IMR-90 (cell line): ENCODE results near the gene SV2C. TPM values are rescaled to one million over a fixed set of nuclear protein-coding genes. Genes with fewer than 3 reads are reported as not detected.

Source experiments
- ATAC-seq: fragments of 200-7000 bp; cut with Tn5 transposase; 2 replicates; pipeline ENCODE4 v1.9.1; 2020; ENCODE audit warnings: low read depth, mild to moderate bottlenecking, moderate library complexity
- BruUV-seq: library from RNA; stranded (reverse); fragments of 400-500 nt; replicated peaks from 2 replicates; lab custom pipeline; 2021; lab: Mats Ljungman, UMichigan
- CTCF ChIA-PET: fragments of 300-600 bp; formaldehyde crosslinking; extraction: SDS; loops from one replicate; lab custom pipeline; 2021; ENCODE audit warnings: antibody characterized with exemption; lab: Yijun Ruan, JAX
- POLR2A ChIA-PET: fragments of 300-600 bp; sonication (Branson Sonifier 250); formaldehyde crosslinking; loops from one replicate; lab custom pipeline; 2022; ENCODE audit warnings: antibody characterized with exemption; ENCODE audit not compliant: unreplicated experiment; lab: Charles Lee
- DNase-seq: peaks from one replicate; pipeline ENCODE4 v3.0.0; 2013
- H2AFZ ChIP-seq: replicated peaks from 2 replicates; pipeline ENCODE3; 2013; ENCODE audit warnings: low read length, mild to moderate bottlenecking; ENCODE audit not compliant: poor library complexity
- H2AK5ac ChIP-seq: 2 replicates; pipeline ENCODE4 v1.6.1; 2013; ENCODE audit warnings: low read depth, low read length, inconsistent platforms
- H2AK9ac ChIP-seq: replicated peaks from 2 replicates; pipeline ENCODE3; 2013; ENCODE audit warnings: mild to moderate bottlenecking, low read depth, low read length, moderate library complexity; ENCODE audit not compliant: poor library complexity
- H2BK120ac ChIP-seq: 2 replicates; pipeline ENCODE4 v1.6.1; 2013; ENCODE audit warnings: low read depth, low read length, inconsistent platforms
- H2BK15ac ChIP-seq: 3 replicates; pipeline ENCODE4 v1.6.1; 2013; ENCODE audit warnings: low read depth, low read length, inconsistent platforms
- H2BK20ac ChIP-seq: 2 replicates; pipeline ENCODE4 v1.6.1; 2013; ENCODE audit warnings: low read depth, mild to moderate bottlenecking, inconsistent platforms, low read length, moderate library complexity
- H2BK5ac ChIP-seq: 2 replicates; pipeline ENCODE4 v1.6.1; 2013; ENCODE audit warnings: mild to moderate bottlenecking, low read depth, low read length, inconsistent platforms; ENCODE audit not compliant: poor library complexity, severe bottlenecking
- H3K14ac ChIP-seq: replicated peaks from 2 replicates; pipeline ENCODE4 v1.6.1; 2013; ENCODE audit warnings: low read depth, low read length, inconsistent platforms
- H3K18ac ChIP-seq: 2 replicates; pipeline ENCODE4 v1.6.1; 2013; ENCODE audit warnings: low read depth, low read length, control low read depth
- H3K23ac ChIP-seq: 2 replicates; pipeline ENCODE4 v1.6.1; 2013; ENCODE audit warnings: low read depth, low read length, inconsistent platforms
- H3K27ac ChIP-seq: 2 replicates; pipeline ENCODE4 v1.5.1; 2013; ENCODE audit warnings: mild to moderate bottlenecking, control low read depth, low read length; ENCODE audit not compliant: insufficient read depth
- H3K27me3 ChIP-seq: 2 replicates; pipeline ENCODE4 v1.6.1; 2013; ENCODE audit warnings: low read length; ENCODE audit not compliant: control insufficient read depth, insufficient read depth
- H3K36me3 ChIP-seq: 2 replicates; pipeline ENCODE4 v1.6.1; 2013; ENCODE audit warnings: low read length, mixed read lengths; ENCODE audit not compliant: control insufficient read depth, insufficient read depth
- H3K4ac ChIP-seq: 2 replicates; pipeline ENCODE4 v1.6.1; 2013; ENCODE audit warnings: low read depth, low read length, inconsistent platforms
- H3K4me1 ChIP-seq: 2 replicates; pipeline ENCODE4 v1.6.1; 2013; ENCODE audit warnings: low read length, mixed read lengths; ENCODE audit not compliant: control insufficient read depth, insufficient read depth
- H3K4me2 ChIP-seq: 2 replicates; pipeline ENCODE4 v1.6.1; 2013; ENCODE audit warnings: low read depth, mild to moderate bottlenecking, control low read depth, low read length, moderate library complexity
- H3K4me3 ChIP-seq: 2 replicates; pipeline ENCODE4 v1.5.1; 2013; ENCODE audit warnings: low read depth, mild to moderate bottlenecking, control low read depth, low read length, moderate library complexity; ENCODE audit not compliant: insufficient read depth
- H3K56ac ChIP-seq: 2 replicates; pipeline ENCODE4 v1.6.1; 2013; ENCODE audit warnings: low read length, inconsistent platforms; ENCODE audit not compliant: insufficient read depth; ENCODE audit errors: extremely low read depth
- H3K79me1 ChIP-seq, 2 experiments: 2 replicates each; pipeline ENCODE4 v1.6.1; 2013; ENCODE audit warnings: low read length in 2 of 2, inconsistent platforms in 1 of 2, low read depth in 1 of 2
- H3K9ac ChIP-seq: 2 replicates; pipeline ENCODE4 v1.6.1; 2013; ENCODE audit warnings: low read depth, low read length, control low read depth
- H3K9me1 ChIP-seq: 2 replicates; pipeline ENCODE4 v1.6.1; 2013; ENCODE audit warnings: low read length, inconsistent platforms; ENCODE audit not compliant: insufficient read depth
- H3K9me3 ChIP-seq: 2 replicates; pipeline ENCODE4 v1.6.1; 2013; ENCODE audit warnings: low read length; ENCODE audit not compliant: control insufficient read depth, insufficient read depth
- H4K20me1 ChIP-seq: 2 replicates; pipeline ENCODE4 v1.6.1; 2013; ENCODE audit warnings: low read length, inconsistent platforms; ENCODE audit not compliant: insufficient read depth
- H4K5ac ChIP-seq: 2 replicates; pipeline ENCODE4 v1.6.1; 2013; ENCODE audit warnings: mild to moderate bottlenecking, low read depth, low read length, control low read depth
- H4K8ac ChIP-seq, 2 experiments: 2 replicates each; pipeline ENCODE4 v1.6.1; 2013; ENCODE audit warnings: low read depth in 2 of 2, low read length in 2 of 2, control low read depth in 1 of 2, inconsistent platforms in 1 of 2
- H4K91ac ChIP-seq: 2 replicates; pipeline ENCODE4 v1.6.1; 2013; ENCODE audit warnings: low read depth, low read length, inconsistent platforms; ENCODE audit not compliant: insufficient read depth
- BHLHE40 ChIP-seq: fragments of 150-350 bp; IDR thresholded peaks from 2 replicates; pipeline ENCODE4 v1.6.1; 2016; ENCODE audit warnings: mild to moderate bottlenecking, low read depth, low read length
- FOS ChIP-seq: fragments of 150-350 bp; IDR thresholded peaks from 2 replicates; pipeline ENCODE4 v1.6.1; 2016; ENCODE audit warnings: low read depth, low read length
- MAFK ChIP-seq: IDR thresholded peaks from 2 replicates; pipeline ENCODE4 v1.6.1; 2012; ENCODE audit warnings: low read depth, low read length, improper control_type of control experiment
- MXI1 ChIP-seq: IDR thresholded peaks from 2 replicates; pipeline ENCODE4 v1.6.1; 2012; ENCODE audit warnings: low read depth, mild to moderate bottlenecking, low read length, moderate library complexity, borderline replicate concordance
- POLR2A ChIP-seq: IDR thresholded peaks from 2 replicates; pipeline ENCODE4 v1.6.1; 2012; ENCODE audit warnings: mild to moderate bottlenecking, low read depth, low read length
- SMC3 ChIP-seq: fragments of 150-350 bp; IDR thresholded peaks from 2 replicates; pipeline ENCODE4 v1.6.1; 2016; ENCODE audit warnings: low read depth, mild to moderate bottlenecking, antibody characterized with exemption, low read length, moderate library complexity
- WGBS, 2 experiments: methylation state at CpG; one replicate each; pipeline versions ENCODE4 v1.1.5 to v1.1.7; 2013; ENCODE audit warnings: missing lambda C conversion rate in 2 of 2; ENCODE audit not compliant: insufficient read length in 1 of 2; ENCODE audit errors: extremely low coverage in 2 of 2; 5-methylcytosine and 5-hydroxymethylcytosine counted together
- dilution Hi-C: fragments of 300-500 bp; cut with HindIII; formaldehyde crosslinking; loops from one replicate; pipeline ENCODE4 v1.14.3; 2018; ENCODE audit warnings: low sequenced_read_pairs; ENCODE audit not compliant: unreplicated experiment
- in situ Hi-C: fragments of 300-500 bp; cut with MboI; formaldehyde crosslinking; loops from 3 replicates; pipeline ENCODE4 v1.14.3; 2019; ENCODE audit warnings: low sequenced_read_pairs, inconsistent platforms, mixed read lengths
- intact Hi-C: fragments of 100-400 bp; cut with micrococcal nuclease; formaldehyde crosslinking; loops from 2 replicates; pipeline ENCODE4 v1.10.0; 2022
- polyA plus RNA-seq, 3 experiments: library from polyadenylated mRNA; depleted of rRNA; stranded (reverse); fragments of >200 nt; gene quantifications; 2 replicates each; pipeline ENCODE4 v1.2.3, GENCODE V29; 2012; ENCODE audit warnings: low replicate concordance in 1 of 3
- total RNA-seq: library from RNA; depleted of rRNA; stranded (reverse); fragments of >200 nt; gene quantifications from 2 replicates; pipeline ENCODE4 v1.2.3, GENCODE V29; 2012
- TF ChIP-seq, protein P1 (sequence below): fragments of 150-350 bp; IDR thresholded peaks from 2 replicates; pipeline ENCODE4 v1.6.1; 2016; ENCODE audit warnings: low read depth, mild to moderate bottlenecking, low read length, moderate library complexity, borderline replicate concordance

SV2C gene
- total and polyA plus RNA-seq, 2 of the 4 experiments (the other 2 are of a cell fraction), result not detected

- Histone ChIP-seq H3K4me1 (no peaks in the 10 kb centered on the region), H2AK5ac (no peak overlapping the region), H2BK5ac (no peak overlapping the region), H3K27ac (no peak overlapping the region), H3K79me1 (no peaks in the 10 kb centered on the region), H4K8ac (no peak overlapping the region), H3K14ac (no peak overlapping the region), H3K4me3 (no peak overlapping the region), H3K23ac (no peak overlapping the region), H3K4ac (no peak overlapping the region), H3K4me2 (no peak overlapping the region), H2AK9ac (no peak overlapping the region), H2AFZ (no peak overlapping the region), H4K20me1 (no peaks in the 10 kb centered on the region), H3K9me3 (no peaks in the 10 kb centered on the region), H2BK20ac (no peak overlapping the region), H3K36me3 (no peaks in the 10 kb centered on the region), H3K56ac (no peak overlapping the region), H3K9me1 (no peaks in the 10 kb centered on the region), H2BK15ac (no peak overlapping the region), H2BK120ac (no peak overlapping the region), H4K91ac (no peak overlapping the region), H4K5ac (no peak overlapping the region), H3K9ac (no peak overlapping the region), H3K18ac (no peak overlapping the region), H3K27me3 (no peaks in the 10 kb centered on the region)
- ChIA-PET POLR2A (no interaction called here), CTCF (interaction anchor here (0.6 kb wide), 2 partner anchors 21 to 44 kb away, joined by 3 to 4 read pairs; no protein-coding TSS in a partner anchor)
- no peak for DNase-seq
- ATAC-seq, result no peak
- BruUV-seq, result no TSS peak
- WGBS, 2 experiments, result 49% methylated on average over 3 of the region's 8 CpGs; no CpG with 5 or more reads in 1 of the 2 experiments
- intact Hi-C loops (no loop called here), in situ Hi-C loops (no loop called here), dilution Hi-C loops (no loop called here)
- TF ChIP-seq BHLHE40 (no peak), SMC3 (no peak), MAFK (no peak), POLR2A (no peak), FOS (no peak), MXI1 (no peak)
- TF ChIP-seq, protein P1, sequence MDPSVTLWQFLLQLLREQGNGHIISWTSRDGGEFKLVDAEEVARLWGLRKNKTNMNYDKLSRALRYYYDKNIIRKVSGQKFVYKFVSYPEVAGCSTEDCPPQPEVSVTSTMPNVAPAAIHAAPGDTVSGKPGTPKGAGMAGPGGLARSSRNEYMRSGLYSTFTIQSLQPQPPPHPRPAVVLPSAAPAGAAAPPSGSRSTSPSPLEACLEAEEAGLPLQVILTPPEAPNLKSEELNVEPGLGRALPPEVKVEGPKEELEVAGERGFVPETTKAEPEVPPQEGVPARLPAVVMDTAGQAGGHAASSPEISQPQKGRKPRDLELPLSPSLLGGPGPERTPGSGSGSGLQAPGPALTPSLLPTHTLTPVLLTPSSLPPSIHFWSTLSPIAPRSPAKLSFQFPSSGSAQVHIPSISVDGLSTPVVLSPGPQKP, result no peak
These were observed 268.4 kb downstream of the SV2C start for GRCh38 chr5:76351577-76351976.
